ENCODE data around the gene FAM72D.
"Not testable (repeated sequence)": the region's sequence is repeated elsewhere in the genome, so short reads cannot be mapped to it uniquely, and the experiment has no call there.

Gene FAM72D

GRCh38 chr1:145093517-145094149, 2.1 kb upstream of the FAM72D start:
- not testable (repeated sequence) for DNase-seq

GRCh38 chr1:145094655-145095211, 1.0 kb upstream of the FAM72D start:
- not testable (repeated sequence) for DNase-seq

GRCh38 chr1:145101725-145102124, 6.0 kb downstream of the FAM72D start:
- DNase-seq: not testable (repeated sequence)

GRCh38 chr1:145103294-145103693, 7.5 kb downstream of the FAM72D start:
- DNase-seq: not testable (repeated sequence)

- not testable (repeated sequence) for DNase-seq
Observed at GRCh38 chr1:145111674-145112073, 15.9 kb downstream of the FAM72D start.

- DNase-seq: not testable (repeated sequence)
Observed at GRCh38 chr1:145112703-145113102, 16.9 kb downstream of the FAM72D start.

GRCh38 chr1:145114560-145115057, 18.8 kb downstream of the FAM72D start:
- DNase-seq: not testable (repeated sequence)

GRCh38 chr1:145115587-145116493, 20.1 kb downstream of the FAM72D start:
- not testable (repeated sequence) for DNase-seq

- DNase-seq: not testable (repeated sequence)
Observed at GRCh38 chr1:145119842-145120241, 24.1 kb downstream of the FAM72D start.

- DNase-seq: not testable (repeated sequence)
Observed at GRCh38 chr1:145122344-145123061, 26.7 kb downstream of the FAM72D start.

GRCh38 chr1:145123062-145123395, 27.3 kb downstream of the FAM72D start:
- not testable (repeated sequence) for DNase-seq

- not testable (repeated sequence) for DNase-seq
Observed at GRCh38 chr1:145123992-145124641, 28.3 kb downstream of the FAM72D start.

- DNase-seq: not testable (repeated sequence)
Observed at GRCh38 chr1:145125112-145125511, 29.3 kb downstream of the FAM72D start.

GRCh38 chr1:145127144-145127543, 31.4 kb downstream of the FAM72D start:
- not testable (repeated sequence) for DNase-seq

GRCh38 chr1:145128697-145129469, 33.1 kb downstream of the FAM72D start:
- DNase-seq: not testable (repeated sequence)

- not testable (repeated sequence) for DNase-seq
Observed at GRCh38 chr1:145134476-145134875, 38.7 kb downstream of the FAM72D start.

GRCh38 chr1:145140549-145140948, 44.8 kb downstream of the FAM72D start:
- DNase-seq: not testable (repeated sequence)

- DNase-seq: not testable (repeated sequence)
Observed at GRCh38 chr1:145144264-145144913, 48.6 kb downstream of the FAM72D start.

- DNase-seq: not testable (repeated sequence)
Observed at GRCh38 chr1:145146308-145146707, 50.5 kb downstream of the FAM72D start.

- not testable (repeated sequence) for DNase-seq
Observed at GRCh38 chr1:145147172-145147571, 51.4 kb downstream of the FAM72D start.

- DNase-seq: not testable (repeated sequence)
Observed at GRCh38 chr1:145155421-145155820, 59.6 kb downstream of the FAM72D start.
